ENCODE measurements around the gene ZNF398.
A peak's percentile ranks its signal among the peaks of the same experiment; 100 is the strongest.

Gene ZNF398

GRCh38 chr7:149171892-149172533, 24.8 kb downstream of the ZNF398 start:
- no peak for ATAC-seq (replicated peaks)
- no peaks in the 10 kb centered on the region for H3K4me1 Mint-ChIP-seq
- no peaks in the 10 kb centered on the region for H3K9me3 Mint-ChIP-seq
- H3K36me3 Mint-ChIP-seq: peaks cover 12 to 21% of the 10 kb centered on the region in 2 donors
- no peak for DNase-seq
- no peak overlapping the region for H3K4me3 Mint-ChIP-seq
- no peak overlapping the region for H3K27ac Mint-ChIP-seq
- H3K27me3 Mint-ChIP-seq: no peaks in the 10 kb centered on the region

- H3K27ac Mint-ChIP-seq: no peak overlapping the region
- H3K4me1 Mint-ChIP-seq: no peaks in the 10 kb centered on the region
- no peaks in the 10 kb centered on the region for H3K27me3 Mint-ChIP-seq
- DNase-seq: no peak
- H3K36me3 Mint-ChIP-seq: peaks cover 13 to 22% of the 10 kb centered on the region in 2 donors
- H3K4me3 Mint-ChIP-seq: no peak overlapping the region
- no peak for ATAC-seq (replicated peaks)
- no peaks in the 10 kb centered on the region for H3K9me3 Mint-ChIP-seq
Measured at GRCh38 chr7:149172534-149172920, 25.3 kb downstream of the ZNF398 start.

DNA sequence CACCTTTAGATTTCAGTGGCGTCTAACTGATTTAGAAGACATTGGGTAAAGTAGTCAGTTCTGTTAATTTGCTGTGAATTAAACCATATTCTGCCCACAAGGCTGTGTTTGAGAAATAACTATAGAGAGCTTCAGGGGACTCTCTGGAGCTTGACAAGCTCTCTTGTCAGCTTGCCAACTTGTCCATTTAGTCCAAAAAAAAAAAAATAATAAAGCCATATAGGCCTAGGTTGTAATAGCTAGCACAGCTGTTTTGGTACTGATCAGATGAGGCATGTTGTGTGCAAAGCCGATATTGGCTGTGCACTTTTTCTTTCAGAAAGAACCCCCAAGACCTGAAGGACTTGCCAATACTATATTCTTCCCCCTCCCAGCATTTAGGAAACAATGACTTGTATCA, 27.9 kb downstream of the ZNF398 start:
- no peak for DNase-seq
- Mint-ChIP-seq H3K36me3 (peaks cover 27 to 35% of the 10 kb centered on the region in 2 donors), H3K4me1 (no peaks in the 10 kb centered on the region), H3K27me3 (no peaks in the 10 kb centered on the region), H3K9me3 (no peaks in the 10 kb centered on the region), H3K27ac (no peak overlapping the region), H3K4me3 (no peak overlapping the region)
- no peak for ATAC-seq (replicated peaks)

DNA sequence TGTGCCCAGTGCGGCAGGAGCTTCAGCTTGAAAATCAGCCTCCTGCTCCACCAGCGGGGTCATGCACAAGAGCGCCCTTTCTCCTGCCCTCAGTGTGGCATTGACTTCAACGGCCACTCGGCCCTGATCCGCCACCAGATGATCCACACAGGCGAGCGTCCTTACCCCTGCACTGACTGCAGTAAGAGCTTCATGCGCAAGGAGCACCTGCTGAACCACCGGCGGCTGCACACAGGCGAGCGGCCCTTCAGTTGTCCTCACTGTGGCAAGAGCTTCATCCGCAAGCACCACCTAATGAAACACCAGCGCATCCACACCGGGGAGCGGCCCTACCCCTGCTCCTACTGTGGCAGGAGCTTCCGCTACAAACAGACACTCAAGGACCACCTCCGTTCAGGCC, 32.0 kb downstream of the ZNF398 start:
- peak overlapping the region; percentile 67 for H3K27ac Mint-ChIP-seq
- H3K27me3 Mint-ChIP-seq: no peaks in the 10 kb centered on the region
- H3K4me1 Mint-ChIP-seq: peaks cover 0 to 7% of the 10 kb centered on the region in 2 donors
- DNase-seq (no peak), ATAC-seq (replicated peaks) (no peak)
- peaks cover 35 to 43% of the 10 kb centered on the region in 2 donors for H3K36me3 Mint-ChIP-seq
- no peak overlapping the region for H3K4me3 Mint-ChIP-seq
- H3K9me3 Mint-ChIP-seq: no peaks in the 10 kb centered on the region

DNA sequence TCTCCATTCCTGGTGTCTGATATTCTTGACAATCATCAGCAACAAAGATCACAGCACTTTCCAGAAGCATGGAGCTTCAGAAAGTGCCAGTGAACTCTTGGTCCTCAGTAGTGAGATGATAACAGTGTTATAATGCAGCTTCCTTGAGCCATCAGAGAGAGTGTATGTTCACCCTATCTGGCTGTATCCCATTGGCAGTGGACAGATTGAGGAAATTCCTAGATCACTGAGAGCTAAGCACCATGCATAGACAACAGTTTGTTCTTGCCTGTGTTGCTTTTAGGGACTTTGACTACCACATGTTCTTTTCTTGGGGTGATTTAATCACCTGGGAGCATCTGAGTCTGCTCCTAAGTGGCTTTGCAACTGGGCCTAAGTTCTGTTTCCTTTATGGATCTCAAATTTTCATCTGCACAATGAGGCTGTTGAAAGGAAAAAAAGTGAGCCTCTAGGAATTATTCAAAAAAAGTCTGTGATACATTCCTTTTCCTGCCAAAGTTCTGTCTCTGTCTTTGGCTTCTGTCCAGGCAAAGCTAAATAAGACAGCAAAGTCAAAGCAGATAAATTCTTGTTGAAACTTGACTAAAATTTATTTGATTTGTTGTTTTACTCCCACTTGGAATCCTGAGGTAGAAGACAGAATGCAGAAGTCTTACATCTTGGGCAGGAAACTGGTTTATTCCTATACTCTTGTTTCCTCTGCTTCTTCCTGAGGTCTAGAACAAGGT, 33.6 kb downstream of the ZNF398 start:
- Mint-ChIP-seq H3K27me3 (no peaks in the 10 kb centered on the region), H3K4me1 (peaks cover 0 to 7% of the 10 kb centered on the region in 2 donors), H3K36me3 (peaks cover 33 to 43% of the 10 kb centered on the region in 2 donors), H3K27ac (no peak overlapping the region), H3K4me3 (no peak overlapping the region), H3K9me3 (no peaks in the 10 kb centered on the region)
- ATAC-seq (replicated peaks) (no peak), DNase-seq (no peak)

GRCh38 chr7:149181450-149181790, 34.2 kb downstream of the ZNF398 start:
- Mint-ChIP-seq H3K4me3 (no peak overlapping the region), H3K9me3 (no peaks in the 10 kb centered on the region), H3K4me1 (peaks cover 0 to 7% of the 10 kb centered on the region in 2 donors), H3K27me3 (no peaks in the 10 kb centered on the region), H3K27ac (no peak overlapping the region), H3K36me3 (peaks cover 31 to 41% of the 10 kb centered on the region in 2 donors)
- ATAC-seq (replicated peaks) (no peak), DNase-seq (no peak)

- Mint-ChIP-seq H3K4me3 (no peak overlapping the region), H3K27me3 (no peaks in the 10 kb centered on the region), H3K4me1 (peaks cover 0 to 7% of the 10 kb centered on the region in 2 donors), H3K36me3 (peaks cover 14 to 20% of the 10 kb centered on the region in 2 donors), H3K27ac (no peak overlapping the region), H3K9me3 (no peaks in the 10 kb centered on the region)
- no peak for DNase-seq
- ATAC-seq (replicated peaks): no peak
Measured at GRCh38 chr7:149184274-149184673, 37.0 kb downstream of the ZNF398 start.

DNA sequence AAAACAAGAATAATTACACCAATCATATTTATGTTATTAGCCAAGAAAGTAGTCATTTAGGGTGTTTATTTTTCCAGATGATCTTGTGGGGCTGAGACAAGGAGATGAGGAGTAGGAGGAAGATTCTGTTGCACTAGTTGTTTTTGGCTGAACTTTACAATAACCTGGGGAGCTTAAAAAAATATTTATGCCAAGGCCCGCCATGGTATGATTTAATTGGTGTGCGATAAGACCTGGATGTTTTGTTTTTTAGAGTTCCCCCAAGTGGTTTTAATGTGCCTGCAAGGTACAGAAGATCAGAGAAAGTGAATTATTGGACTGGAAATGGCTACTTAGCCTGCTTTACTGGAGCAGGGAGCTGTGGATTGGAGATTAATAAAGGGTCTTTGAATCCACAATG, 41.0 kb downstream of the ZNF398 start:
- Mint-ChIP-seq H3K9me3 (no peaks in the 10 kb centered on the region), H3K36me3 (peaks cover 4 to 6% of the 10 kb centered on the region in 2 donors), H3K27me3 (no peaks in the 10 kb centered on the region), H3K4me1 (peaks cover 0 to 8% of the 10 kb centered on the region in 2 donors), H3K27ac (no peak overlapping the region), H3K4me3 (no peak overlapping the region)
- ATAC-seq (replicated peaks) (no peak), DNase-seq (no peak)

DNA sequence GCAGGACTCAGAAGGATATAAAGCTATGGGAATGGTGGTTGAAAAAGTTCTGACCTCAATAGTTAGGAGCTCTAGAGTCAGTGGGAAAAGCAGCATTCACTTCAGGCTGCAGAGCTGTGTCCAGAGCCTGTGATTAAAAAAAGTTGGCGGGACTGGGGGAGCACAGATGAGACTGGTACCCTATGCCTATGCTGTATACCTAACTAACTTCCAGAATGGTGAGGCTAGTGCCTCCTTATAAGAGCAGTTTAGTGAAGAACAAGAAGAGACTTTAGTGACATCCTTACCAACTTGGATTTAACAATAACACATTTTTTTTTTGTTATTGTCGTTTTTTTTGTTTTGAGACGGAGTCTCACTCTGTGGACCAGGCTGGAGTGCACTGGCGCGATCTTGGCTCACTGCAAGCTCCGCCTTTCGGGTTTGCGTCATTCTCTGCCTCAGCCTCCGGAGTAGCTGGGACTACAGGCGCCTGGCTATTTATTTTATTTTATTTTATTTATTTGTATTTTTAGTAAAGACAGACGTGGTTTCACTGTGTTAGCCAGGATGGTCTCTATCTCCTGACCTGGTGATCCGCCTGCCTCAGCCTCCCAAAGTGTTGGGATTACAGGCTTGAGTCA, 41.5 kb downstream of the ZNF398 start:
- ATAC-seq (replicated peaks): no peak
- Mint-ChIP-seq H3K4me1 (peaks cover 0 to 8% of the 10 kb centered on the region in 2 donors), H3K9me3 (no peaks in the 10 kb centered on the region), H3K4me3 (no peak overlapping the region), H3K27ac (no peak overlapping the region), H3K27me3 (no peaks in the 10 kb centered on the region), H3K36me3 (peaks cover 0 to 2% of the 10 kb centered on the region in 2 donors)
- DNase-seq: no peak

GRCh38 chr7:149191851-149192250, 44.6 kb downstream of the ZNF398 start:
- no peaks in the 10 kb centered on the region for H3K9me3 Mint-ChIP-seq
- H3K27ac Mint-ChIP-seq: no peak overlapping the region
- H3K4me3 Mint-ChIP-seq: peak overlapping the region in 1 of 2 donors; percentile 55
- H3K4me1 Mint-ChIP-seq: peaks cover 7 to 23% of the 10 kb centered on the region in 2 donors
- no peaks in the 10 kb centered on the region for H3K27me3 Mint-ChIP-seq
- ATAC-seq (replicated peaks): no peak
- no peak for DNase-seq
- peaks cover 0 to under 1% of the 10 kb centered on the region in 2 donors for H3K36me3 Mint-ChIP-seq

GRCh38 chr7:149194799-149195179, 47.5 kb downstream of the ZNF398 start:
- no peak for ATAC-seq (replicated peaks)
- H3K4me3 Mint-ChIP-seq: peak overlapping the region; percentile 87 to 91

GRCh38 chr7:149195180-149196150, 48.2 kb downstream of the ZNF398 start, which contains the start of gene ZNF282:
Gene ZNF282 (plus strand): TSS chr7:149195546. CDS start chr7:149195590, 44 bp downstream.
- Mint-ChIP-seq H3K27me3 (no peaks in the 10 kb centered on the region), H3K4me3 (peak within 1 kb of the TSS; percentile 89 to 91), H3K27ac (peak within 1 kb of the TSS; percentile 91), H3K36me3 (peaks cover 17 to 22% of the 10 kb centered on the region in 2 donors), H3K9me3 (no peaks in the 10 kb centered on the region), H3K4me1 (peaks cover 22 to 47% of the 10 kb centered on the region in 2 donors)
- peak; percentile 75 for DNase-seq
- ATAC-seq (replicated peaks): peak; percentile 90 to 91

More at GRCh38 chr7:149194799-149195179, 47.5 kb downstream of the ZNF398 start:
- peaks cover 13 to 15% of the 10 kb centered on the region in 2 donors for H3K36me3 Mint-ChIP-seq
- H3K9me3 Mint-ChIP-seq: no peaks in the 10 kb centered on the region
- peak overlapping the region; percentile 25 for H3K27ac Mint-ChIP-seq
- peaks cover 19 to 47% of the 10 kb centered on the region in 2 donors for H3K4me1 Mint-ChIP-seq
- H3K27me3 Mint-ChIP-seq: no peaks in the 10 kb centered on the region
- DNase-seq: no peak

GRCh38 chr7:149196151-149196704, 49.0 kb downstream of the ZNF398 start:
- Mint-ChIP-seq H3K9me3 (no peaks in the 10 kb centered on the region), H3K27me3 (no peaks in the 10 kb centered on the region), H3K36me3 (peaks cover 23 to 28% of the 10 kb centered on the region in 2 donors), H3K27ac (peak overlapping the region; percentile 91), H3K4me3 (peak overlapping the region; percentile 88 to 89), H3K4me1 (peaks cover 23 to 52% of the 10 kb centered on the region in 2 donors)
- DNase-seq (peak; percentile 8), ATAC-seq (replicated peaks) (peak; percentile 17 to 24)
